Mammary epithelial cell (primary cell): Measurements from ENCODE around the gene RPL10A.

Experiments
- CTCF ChIP-seq, 2 donors: IDR thresholded peaks in 1 of 2; conservative IDR thresholded peaks in 1 of 2; 2 replicates each; pipeline ENCODE4 v1.5.1; 2011 to 2012; ENCODE audit warnings: inconsistent platforms in 2 of 2, low read length in 2 of 2, mild to moderate bottlenecking in 2 of 2, control low read depth in 1 of 2, low read depth in 1 of 2; ENCODE audit not compliant: insufficient read depth in 1 of 2; ENCODE audit errors: extremely low read depth in 1 of 2
- EZH2 ChIP-seq: IDR thresholded peaks from 2 replicates; pipeline ENCODE4 v1.6.1; 2012; ENCODE audit warnings: low read length, inconsistent platforms, borderline replicate concordance

- TF ChIP-seq EZH2 (no peak), CTCF (conservative IDR thresholded peaks at IDR 0.05 in 1 of 2, IDR thresholded peaks at IDR 0.05 in 1 of 2; ENCODE audit: extremely low read depth in 1 of 2, insufficient read depth in 1 of 2, low read depth in 1 of 2, low read length in 2 of 2) (no peak)
Observed at GRCh38 chr6:35490821-35491557, 22.8 kb downstream of the RPL10A start.
